HK-2 (cell line): Measurements from ENCODE around the gene PCDHB13.
"Not testable (repeated sequence)": the region's sequence is repeated elsewhere in the genome, so short reads cannot be mapped to it uniquely, and the experiment has no call there.

ENCODE experiments used
- DNase-seq: peaks from one replicate; pipeline ENCODE4 v3.0.0-alpha.2; 2018; ENCODE audit not compliant: unreplicated experiment

PCDHB13 gene

GRCh38 chr5:141213656-141214339, at the start of gene PCDHB13:
Gene PCDHB13, plus strand, starts transcription at chr5:141213919. Its CDS starts 205 bp downstream, at chr5:141214124.
- peak; percentile 33 for DNase-seq

GRCh38 chr5:141172381-141173204, 41.1 kb upstream of the PCDHB13 start, which contains the start of gene PCDHB7:
Gene PCDHB7, plus strand, starts transcription at chr5:141172644. Its CDS starts 192 bp downstream, at chr5:141172836.
- no peak for DNase-seq

DNA sequence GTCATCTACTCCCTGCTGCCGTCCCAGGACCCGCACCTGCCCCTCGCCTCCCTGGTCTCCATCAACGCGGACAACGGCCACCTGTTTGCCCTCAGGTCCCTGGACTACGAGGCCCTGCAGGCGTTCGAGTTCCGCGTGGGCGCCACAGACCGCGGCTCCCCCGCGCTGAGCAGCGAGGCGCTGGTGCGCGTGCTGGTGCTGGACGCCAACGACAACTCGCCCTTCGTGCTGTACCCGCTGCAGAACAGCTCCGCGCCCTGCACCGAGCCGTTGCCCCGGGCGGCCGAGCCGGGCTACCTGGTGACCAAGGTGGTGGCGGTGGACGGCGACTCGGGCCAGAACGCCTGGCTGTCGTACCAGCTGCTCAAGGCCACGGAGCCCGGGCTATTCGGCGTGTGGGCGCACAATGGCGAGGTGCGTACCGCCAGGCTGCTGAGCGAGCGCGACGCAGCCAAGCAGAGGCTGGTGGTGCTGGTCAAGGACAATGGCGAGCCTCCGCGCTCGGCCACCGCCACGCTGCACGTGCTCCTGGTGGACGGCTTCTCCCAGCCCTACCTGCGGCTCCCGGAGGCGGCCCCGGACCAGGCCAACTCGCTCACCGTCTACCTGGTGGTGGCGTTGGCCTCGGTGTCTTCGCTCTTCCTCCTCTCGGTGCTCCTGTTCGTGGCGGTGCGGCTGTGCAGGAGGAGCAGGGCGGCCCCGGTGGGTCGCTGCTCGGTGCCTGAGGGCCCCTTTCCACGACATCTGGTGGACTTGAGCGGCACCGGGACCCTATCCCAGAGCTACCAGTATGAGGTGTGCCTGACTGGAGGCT, 39.2 kb upstream of the PCDHB13 start:
- not testable (repeated sequence) for DNase-seq

GRCh38 chr5:141175933-141176332, 37.8 kb upstream of the PCDHB13 start:
- DNase-seq: no peak

DNA sequence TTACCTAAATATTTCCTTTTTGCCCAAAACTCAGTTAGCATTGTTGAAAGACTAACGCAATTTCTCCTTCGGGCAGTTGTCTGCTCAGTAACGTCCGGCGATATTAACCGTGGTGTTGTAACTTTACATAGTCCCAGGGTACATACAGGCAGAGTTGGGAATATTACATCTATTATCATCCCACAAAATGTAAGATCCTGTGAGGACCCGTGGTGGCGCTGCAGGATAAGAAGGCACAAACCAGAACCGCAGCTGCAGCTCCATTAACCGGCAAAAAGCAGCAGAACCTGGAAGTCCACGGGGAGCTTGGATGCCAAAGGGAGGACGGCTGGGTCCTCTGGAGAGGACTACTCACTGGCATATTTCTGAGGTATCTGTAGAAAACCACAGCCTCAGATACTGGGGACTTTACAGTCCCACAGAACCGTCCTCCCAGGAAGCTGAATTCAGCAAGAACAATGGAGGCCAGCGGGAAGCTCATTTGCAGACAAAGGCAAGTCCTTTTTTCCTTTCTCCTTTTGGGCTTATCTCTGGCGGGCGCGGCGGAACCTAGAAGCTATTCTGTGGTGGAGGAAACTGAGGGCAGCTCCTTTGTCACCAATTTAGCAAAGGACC, 36.0 kb upstream of the PCDHB13 start, which contains the start of gene PCDHB8:
PCDHB8 (plus strand) TSS at position 214 of the 615 bp plus-strand sequence; CDS start at position 459, 245 bp downstream.
- not testable (repeated sequence) for DNase-seq

DNA sequence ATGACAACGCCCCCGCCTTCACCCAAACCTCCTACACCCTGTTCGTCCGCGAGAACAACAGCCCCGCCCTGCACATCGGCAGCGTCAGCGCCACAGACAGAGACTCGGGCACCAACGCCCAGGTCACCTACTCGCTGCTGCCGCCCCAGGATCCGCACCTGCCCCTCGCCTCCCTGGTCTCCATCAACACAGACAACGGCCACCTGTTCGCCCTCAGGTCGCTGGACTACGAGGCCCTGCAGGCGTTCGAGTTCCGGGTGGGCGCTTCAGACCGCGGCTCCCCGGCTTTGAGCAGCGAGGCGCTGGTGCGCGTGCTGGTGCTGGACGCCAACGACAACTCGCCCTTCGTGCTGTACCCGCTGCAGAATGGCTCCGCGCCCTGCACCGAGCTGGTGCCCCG, 34.3 kb upstream of the PCDHB13 start:
- not testable (repeated sequence) for DNase-seq

DNA sequence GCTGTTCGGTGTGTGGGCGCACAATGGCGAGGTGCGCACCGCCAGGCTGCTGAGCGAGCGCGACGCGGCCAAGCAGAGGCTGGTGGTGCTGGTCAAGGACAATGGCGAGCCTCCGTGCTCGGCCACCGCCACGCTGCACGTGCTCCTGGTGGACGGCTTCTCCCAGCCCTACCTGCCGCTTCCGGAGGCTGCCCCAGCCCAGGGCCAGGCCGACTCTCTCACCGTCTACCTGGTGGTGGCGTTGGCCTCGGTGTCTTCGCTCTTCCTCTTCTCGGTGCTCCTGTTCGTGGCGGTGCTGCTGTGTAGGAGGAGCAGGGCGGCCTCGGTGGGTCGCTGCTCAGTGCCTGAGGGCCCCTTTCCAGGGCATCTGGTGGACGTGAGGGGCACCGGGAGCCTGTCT, 33.8 kb upstream of the PCDHB13 start:
- not testable (repeated sequence) for DNase-seq

GRCh38 chr5:141180313-141180712, 33.4 kb upstream of the PCDHB13 start:
- DNase-seq: no peak

- no peak for DNase-seq
Observed at GRCh38 chr5:141182248-141182647, 31.5 kb upstream of the PCDHB13 start, which contains the start of gene PCDHB16. Gene PCDHB16, plus strand, starts transcription at chr5:141182387. Its CDS starts 173 bp downstream, at chr5:141182560.

GRCh38 chr5:141184117-141184855, 29.4 kb upstream of the PCDHB13 start:
- not testable (repeated sequence) for DNase-seq

- no peak for DNase-seq
Observed at GRCh38 chr5:141186897-141187512, 26.7 kb upstream of the PCDHB13 start, which contains the start of gene PCDHB9. Gene PCDHB9, plus strand, starts transcription at chr5:141187161. Its CDS starts 158 bp downstream, at chr5:141187319.

- not testable (repeated sequence) for DNase-seq
Observed at GRCh38 chr5:141188682-141189081, 25.0 kb upstream of the PCDHB13 start.

- DNase-seq: not testable (repeated sequence)
Observed at GRCh38 chr5:141189131-141189530, 24.6 kb upstream of the PCDHB13 start.

DNA sequence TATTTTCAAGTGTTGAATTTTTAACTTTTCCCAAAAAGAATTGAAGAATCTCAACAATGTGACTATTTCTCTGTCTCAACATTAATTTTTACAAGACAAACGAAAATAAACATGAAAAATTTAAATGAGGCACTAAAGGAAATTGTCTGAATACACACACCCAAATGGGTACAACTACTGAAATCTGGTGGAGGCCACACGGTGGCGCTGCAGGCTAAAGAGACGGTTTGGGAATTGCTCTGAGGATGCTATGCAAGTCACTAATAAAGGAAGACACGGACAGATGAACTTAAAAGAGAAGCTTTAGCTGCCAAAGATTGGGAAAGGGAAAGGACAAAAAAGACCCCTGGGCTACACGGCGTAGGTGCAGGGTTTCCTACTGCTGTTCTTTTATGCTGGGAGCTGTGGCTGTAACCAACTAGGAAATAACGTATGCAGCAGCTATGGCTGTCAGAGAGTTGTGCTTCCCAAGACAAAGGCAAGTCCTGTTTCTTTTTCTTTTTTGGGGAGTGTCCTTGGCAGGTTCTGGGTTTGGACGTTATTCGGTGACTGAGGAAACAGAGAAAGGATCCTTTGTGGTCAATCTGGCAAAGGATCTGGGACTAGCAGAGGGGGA, 21.5 kb upstream of the PCDHB13 start, which contains the start of gene PCDHB10:
PCDHB10 (plus strand) TSS at position 244 of the 616 bp plus-strand sequence; CDS start at position 444, 200 bp downstream.
- DNase-seq: peak; percentile 20

GRCh38 chr5:141194332-141194731, 19.4 kb upstream of the PCDHB13 start:
- DNase-seq: not testable (repeated sequence)

- DNase-seq: no peak
Observed at GRCh38 chr5:141196363-141196762, 17.4 kb upstream of the PCDHB13 start.

GRCh38 chr5:141199359-141200235, 14.1 kb upstream of the PCDHB13 start, which contains the start of gene PCDHB11:
Gene PCDHB11, plus strand, starts transcription at chr5:141199627. Its CDS starts 148 bp downstream, at chr5:141199775.
- no peak for DNase-seq

DNA sequence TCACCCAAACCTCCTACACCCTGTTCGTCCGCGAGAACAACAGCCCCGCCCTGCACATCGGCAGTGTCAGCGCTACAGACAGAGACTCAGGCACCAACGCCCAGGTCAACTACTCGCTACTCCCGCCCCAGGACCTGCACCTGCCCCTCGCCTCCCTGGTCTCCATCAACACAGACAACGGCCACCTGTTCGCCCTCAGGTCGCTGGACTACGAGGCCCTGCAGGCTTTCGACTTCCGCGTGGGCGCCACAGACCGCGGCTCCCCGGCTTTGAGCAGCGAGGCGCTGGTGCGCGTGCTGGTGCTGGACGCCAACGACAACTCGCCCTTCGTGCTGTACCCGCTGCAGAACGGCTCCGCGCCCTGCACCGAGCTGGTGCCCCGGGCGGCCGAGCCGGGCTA, 12.6 kb upstream of the PCDHB13 start:
- not testable (repeated sequence) for DNase-seq
